DMS114 treated with DMSO at 0.1 percent for 48 hours (cell line): ENCODE measurements around the gene MEIOSIN.
"Not testable (repeated sequence)": the region's sequence is repeated elsewhere in the genome, so short reads cannot be mapped to it uniquely, and the experiment has no call there.

Experiments
- DNase-seq: peaks from one replicate; lab custom pipeline; 2025; ENCODE audit not compliant: unreplicated experiment; lab: John Stamatoyannopoulos, UW

MEIOSIN gene

DNA sequence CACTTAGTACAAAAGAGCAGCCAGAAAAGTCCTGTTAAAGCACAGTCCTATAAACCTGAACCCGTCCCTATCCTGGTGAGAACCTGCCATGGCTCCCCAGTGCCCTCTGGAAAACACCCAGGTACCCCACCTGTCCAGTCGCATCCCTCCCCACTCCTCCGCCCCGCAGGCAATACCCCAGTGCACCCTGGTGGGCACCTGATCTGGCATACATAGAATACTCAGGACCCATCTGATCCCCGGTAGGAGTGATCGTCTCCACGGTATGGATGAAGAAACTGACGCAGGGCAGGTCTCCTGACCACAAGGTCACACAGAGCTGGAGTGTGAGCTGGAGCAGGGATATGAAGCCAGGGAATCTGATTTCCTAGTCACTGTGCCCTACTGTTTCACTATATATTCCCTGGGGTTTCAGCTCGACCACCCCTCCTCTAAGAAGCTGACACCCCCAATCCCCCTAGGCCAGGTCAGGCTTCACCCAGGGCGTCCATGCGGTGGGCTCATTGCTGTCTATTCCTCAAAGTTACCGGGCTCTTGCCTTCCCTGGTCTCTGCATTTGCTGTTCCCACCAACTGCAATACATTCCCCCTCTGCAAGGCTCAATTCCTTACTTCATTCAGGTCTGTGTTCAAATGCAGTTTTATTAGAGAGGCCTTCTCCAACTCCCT lies 15.1 kb upstream of the MEIOSIN start:
- no peak for DNase-seq

DNA sequence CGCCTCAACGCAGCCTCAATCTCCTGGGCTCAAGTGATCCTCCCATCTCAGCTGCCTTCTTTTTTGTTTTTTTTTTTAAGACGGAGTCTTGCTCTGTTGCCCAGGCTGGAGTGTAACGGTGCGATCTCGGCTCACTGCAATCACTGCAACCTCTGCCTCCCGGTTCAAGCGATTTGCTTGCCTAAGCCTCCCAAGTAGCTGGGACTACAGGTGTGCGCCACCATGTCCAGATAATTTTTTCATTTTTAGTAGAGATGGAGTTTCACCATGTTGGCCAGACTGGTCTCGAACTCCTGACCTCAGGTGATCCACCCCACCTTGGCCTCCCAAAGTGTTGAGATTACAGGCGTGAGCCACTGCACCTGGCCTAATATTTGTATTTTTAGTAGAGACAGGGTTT lies 13.2 kb upstream of the MEIOSIN start:
- not testable (repeated sequence) for DNase-seq

DNA sequence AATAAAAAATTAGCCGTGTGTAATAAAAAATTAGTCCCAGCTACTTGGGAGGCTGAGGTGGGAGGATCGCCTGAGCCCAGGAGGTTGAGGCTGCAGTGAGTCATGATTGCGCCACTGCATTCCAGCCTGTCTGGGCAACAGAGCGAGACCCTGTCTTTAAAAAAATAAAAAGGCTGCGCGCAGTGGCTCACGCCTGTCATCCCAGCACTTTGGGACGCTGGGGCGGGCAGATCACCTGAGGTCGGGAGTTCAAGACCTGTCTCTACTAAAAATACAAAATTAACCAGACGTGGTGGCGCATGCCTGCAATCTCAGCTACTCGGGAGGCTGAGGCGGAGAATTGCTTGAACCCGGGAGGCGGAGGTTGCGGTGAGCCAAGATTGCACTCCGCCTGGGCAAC lies 4.6 kb upstream of the MEIOSIN start:
- not testable (repeated sequence) for DNase-seq

DNA sequence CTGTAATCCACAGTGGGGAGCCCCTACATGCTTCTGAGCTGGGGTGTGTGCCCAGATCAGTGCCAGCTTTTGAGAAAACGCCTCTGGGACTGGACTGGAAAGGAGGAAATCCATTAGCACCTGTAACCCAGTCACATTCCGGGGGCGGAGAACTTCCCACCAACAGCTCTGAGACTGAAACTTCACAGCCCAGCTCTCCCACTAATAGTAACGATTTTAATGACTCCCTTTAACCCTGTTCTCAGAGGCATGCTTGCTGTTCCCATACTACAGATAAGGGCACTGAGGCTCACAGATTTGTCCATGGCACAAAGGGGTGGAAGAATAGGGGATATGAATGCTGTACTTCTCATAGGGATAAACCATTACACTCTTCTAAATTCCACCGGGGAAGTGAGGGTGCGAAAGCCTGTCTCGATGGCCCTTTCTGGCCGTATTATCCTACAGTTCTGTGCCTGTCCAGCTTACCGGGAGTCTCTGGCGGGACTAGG lies 3.4 kb upstream of the MEIOSIN start:
- no peak for DNase-seq

DNA sequence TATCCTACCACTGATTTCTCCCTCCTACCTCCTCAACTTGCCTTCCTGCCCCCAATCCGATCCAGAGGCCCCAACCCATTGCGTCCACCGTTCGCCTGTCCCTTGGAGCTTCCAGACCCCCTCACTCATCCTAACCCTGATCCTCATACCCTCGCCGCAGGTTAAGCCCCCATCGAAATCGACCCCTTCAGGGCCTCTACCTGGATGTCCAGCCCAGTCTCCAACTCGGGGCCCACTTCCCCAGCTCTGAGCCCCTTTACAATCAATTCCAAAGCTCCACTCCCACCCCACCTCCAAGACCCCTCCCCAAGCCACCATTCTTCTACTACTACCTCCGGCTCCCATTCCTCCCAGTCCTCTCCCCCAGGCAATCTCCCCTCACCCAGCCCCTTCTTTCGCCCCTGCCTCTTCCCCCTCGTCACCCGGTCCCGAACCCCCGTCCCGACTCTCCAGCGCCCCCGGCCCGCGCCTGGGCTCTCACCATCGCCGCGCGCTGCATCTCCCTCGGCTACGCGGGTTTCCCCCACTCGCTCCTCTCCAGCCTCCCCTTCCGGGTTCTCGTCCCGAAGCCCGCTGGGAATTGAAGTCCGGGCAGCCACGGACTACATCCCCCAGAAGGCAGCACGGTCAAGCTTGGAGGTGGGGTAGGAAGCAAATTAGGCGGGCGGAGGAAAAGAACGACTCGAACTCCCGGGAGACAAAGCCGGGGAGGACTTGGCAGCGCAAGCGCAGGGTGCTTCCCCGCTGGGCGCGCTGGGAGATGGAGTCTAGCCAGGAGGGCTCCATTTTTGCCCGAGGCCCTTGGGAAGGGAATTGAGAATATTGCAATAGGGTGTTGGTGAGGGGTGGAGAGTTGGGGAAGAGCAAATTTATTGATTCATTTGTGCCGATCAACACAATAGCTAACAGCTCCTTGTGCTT lies 2.6 kb upstream of the MEIOSIN start, which contains the start of gene FBXO46:
TSS of gene FBXO46 (minus strand) at position 529 of the 921 bp plus-strand sequence. CDS start 17,401 bp downstream, outside the sequence.
- peak; percentile 91 for DNase-seq

DNA sequence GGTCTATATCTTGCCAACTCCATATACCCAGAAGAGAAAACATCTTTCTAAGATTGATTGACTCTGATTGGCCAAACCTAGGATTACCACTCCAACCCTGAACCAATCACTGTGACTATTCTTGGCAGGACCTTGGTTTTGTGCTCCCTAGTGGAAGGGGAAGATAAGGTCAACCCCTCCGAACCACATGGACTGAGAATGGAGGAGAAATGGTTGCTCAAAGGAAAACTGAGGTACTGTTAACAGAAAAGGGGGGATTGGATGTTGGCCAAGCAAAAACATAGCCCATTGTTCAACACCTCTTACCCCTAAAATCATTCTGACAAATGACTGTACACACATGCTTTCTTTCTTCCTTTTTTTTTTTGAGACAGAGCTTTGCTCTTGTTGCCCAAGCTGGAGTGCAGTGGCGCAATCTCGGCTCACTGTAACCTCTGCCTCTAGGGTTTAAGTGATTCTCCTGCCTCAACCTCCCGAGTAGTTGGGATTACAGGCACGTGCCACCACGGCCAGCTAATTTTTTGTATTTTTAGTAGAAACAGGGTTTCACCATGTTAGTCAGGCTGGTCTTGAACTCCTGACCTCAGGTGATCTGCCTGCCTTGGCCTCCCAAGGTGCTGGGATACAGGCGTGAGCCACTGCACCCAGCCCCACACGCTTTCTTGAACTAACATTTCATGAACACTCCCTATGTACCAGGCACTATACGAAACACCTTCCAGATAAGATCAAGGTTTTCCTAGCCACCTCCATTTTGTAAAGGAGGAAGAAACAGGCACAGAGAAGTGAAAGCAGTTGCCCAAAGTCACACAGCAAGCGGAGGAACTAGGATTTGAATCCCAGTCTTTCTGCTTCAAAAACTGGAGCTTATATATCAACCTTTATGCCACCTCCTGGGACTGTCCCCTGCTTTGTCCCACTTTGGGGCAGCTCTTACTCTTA lies 6.5 kb downstream of the MEIOSIN start:
- DNase-seq, result no peak

DNA sequence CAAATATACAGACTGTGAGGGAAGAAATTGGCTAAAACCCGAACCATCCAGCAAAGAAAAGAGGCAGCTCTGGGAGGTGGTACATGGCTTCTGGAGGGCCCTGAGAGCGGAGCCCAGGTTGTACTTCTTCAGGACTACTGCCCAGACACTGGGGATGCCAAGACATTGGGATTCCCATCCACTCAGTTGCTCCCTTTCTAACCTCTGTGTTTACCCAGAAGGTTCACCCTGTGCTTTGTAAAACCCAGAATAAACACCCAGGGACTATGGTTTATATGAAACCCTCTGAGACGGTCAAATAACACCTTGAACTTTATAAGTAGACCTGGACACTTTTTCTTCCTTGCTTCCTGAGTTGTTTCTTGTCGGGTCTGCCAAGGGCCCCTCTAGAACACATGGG lies 9.7 kb downstream of the MEIOSIN start:
- no peak for DNase-seq

DNA sequence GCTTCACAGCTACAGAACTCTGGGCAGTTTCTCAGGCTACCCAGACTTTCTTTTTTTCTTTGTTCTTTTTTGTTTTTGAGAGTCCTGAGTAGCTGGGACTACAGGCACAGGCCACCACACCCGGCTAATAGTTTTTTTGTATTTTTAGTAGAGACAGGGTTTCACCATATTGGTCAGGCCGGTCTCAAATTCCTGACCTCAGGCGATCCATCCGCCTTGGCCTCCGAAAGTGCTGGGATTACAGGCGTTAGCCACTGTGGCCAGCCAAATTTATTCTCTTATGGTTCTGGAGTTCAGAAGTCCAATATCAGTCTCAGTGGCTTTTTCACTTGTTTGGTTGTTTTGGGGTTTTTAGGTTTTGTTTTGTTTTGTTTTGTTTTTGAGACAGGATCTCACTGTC lies 12.4 kb downstream of the MEIOSIN start:
- DNase-seq, result no peak

DNA sequence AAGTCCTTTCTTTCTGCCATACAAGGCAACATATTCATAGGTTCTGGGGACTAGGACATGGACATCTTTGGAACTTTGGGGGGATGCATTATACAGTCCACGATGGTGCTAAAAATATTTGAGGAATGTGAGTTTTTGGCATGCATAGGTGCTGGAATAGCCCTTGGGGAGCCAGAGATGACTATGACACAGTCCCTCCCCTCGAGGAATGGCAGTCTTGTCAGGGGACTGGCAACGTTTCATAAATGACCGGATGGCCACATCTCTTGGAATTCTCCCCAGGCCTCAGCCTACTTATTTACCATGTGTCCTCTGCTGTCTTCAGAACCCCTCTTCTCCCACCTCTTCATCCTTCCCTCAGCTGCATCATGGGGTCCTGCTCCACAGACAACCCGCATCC lies 13.6 kb downstream of the MEIOSIN start:
- no peak for DNase-seq

DNA sequence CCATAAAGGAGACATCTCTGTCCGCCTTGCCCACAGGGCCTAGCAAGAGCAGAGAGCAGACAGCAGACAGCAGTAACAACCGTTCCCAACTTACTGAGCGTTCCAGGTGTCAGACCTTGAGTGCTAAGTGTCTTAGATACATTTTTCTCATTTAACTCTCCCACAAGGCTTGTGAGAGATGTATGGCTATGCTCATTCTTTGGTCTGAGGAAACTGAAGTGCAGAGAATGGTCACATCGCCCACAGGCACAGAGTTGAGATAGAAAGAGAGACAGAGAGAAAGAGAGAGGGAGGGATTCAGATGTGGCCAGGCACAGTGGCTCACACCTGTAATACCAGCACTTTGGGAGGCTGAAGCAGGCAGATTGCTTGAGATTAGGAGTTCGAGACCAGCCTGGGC lies 14.3 kb downstream of the MEIOSIN start:
- DNase-seq, result no peak

DNA sequence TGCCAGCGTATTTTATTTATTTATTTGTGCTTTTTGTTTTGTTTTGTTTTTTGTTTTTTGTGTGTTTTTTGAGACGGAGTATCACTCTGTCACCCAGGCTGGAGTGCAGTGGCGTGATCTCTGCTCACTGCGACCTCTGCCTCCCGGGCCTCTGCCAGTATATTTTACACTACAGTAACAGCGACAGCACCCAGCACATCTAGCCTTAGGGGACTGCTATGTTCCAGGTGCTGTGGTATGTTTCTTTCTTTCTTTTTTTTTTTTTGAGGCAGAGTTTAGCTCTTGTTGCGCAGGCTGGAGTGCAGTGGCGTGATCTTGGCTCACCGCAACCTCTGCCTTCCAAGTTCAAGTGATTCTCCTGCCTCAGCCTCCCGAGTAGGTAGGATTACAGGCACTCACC lies 18.2 kb downstream of the MEIOSIN start:
- not testable (repeated sequence) for DNase-seq

DNA sequence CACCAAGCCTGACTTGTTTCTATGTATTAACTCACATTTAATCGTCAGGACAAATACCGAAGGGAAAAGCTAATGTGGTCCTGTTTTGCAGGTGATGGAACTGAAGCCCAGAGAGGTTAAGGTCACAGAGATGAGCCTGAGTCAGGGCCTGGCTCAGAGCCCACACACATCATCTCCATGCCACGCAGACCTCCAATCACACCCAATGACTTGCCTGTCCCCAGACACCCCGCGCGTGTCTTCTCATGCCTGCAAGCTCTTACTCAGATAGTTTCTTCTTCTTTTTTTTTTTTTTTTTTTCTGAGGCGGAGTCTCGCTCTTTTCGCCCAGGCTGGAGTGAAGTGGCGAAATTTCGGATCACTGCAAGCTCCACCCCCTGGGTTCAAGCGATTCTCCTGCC lies 19.4 kb downstream of the MEIOSIN start:
- DNase-seq, result no peak

DNA sequence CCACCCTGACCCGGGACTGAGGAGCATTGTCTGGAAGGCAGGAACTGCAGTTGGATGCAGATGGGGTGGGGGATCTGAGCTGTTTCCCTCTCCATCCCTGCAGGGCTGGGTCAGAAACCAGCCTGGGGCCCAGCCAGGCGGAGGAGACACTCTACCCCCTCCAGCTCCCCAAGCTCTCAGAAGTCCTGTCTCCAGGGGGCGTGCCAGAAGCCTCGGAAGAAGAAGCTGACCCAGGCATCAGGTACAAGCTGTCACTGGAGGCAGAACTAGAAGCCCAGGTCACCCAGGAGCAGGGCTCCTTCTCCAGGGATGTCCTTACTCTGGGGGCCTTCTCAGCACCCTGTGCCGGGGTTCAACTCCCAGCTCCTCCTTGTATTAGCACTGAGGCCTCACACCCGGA lies 20.3 kb downstream of the MEIOSIN start:
- no peak for DNase-seq

DNA sequence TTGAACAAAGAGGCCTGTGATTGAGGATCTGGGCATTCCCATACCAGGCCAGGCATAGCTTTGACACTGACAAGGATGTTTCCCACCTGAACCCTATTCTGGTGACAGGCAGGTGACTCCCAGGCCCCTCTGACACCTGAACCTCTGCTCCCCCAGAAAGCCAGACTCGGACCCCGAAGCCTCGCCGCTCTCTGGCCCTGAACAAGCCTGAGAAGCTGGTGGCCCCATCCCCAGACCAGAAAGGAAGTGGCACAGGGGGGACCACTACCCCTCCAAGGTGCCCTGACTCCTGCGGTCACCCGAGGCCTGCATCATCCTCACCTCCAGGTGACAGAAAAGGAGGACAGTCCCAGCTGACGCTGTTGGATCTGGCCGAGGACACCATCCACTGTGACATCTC lies 21.1 kb downstream of the MEIOSIN start:
- DNase-seq, result no peak

DNA sequence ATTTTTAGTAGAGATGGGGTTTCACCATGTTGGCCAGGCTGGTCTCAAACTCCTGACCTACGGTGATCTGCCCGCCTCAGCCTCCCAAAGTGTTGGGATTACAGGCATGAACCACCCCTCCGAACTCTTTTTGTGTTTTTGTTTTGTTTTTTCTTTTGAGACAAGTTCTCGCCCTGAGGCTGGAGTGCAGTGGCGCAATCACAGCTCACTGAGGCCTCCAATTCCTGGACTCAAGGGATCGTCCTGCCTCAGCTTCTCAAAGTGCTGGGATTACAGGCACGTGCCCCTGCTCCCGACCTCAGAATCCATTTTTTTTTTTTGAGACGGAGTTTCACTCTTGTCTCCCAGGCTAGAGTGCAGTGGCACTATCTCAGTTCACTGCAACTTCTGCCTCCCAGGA lies 24.5 kb downstream of the MEIOSIN start:
- no peak for DNase-seq

DNA sequence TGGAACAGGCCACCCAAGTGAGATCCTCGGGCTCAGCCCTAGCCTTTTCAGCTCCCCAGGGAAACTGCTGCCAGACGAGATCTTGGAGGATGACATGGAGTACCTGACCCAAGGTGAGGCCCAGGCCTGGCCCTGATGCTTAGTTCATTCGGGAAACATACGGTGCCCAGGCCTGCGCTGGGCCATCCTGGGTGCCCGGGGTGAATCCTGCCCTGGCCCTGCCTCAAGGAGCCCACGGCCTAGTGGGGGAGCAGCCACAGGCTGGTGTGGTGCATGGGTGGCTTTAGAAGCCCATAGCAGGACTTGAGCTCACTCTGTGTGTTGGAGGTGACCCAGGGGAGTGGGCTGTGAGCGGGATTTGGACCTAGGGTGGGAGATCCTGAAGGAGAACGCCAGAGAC lies 25.7 kb downstream of the MEIOSIN start:
- DNase-seq, result no peak

DNA sequence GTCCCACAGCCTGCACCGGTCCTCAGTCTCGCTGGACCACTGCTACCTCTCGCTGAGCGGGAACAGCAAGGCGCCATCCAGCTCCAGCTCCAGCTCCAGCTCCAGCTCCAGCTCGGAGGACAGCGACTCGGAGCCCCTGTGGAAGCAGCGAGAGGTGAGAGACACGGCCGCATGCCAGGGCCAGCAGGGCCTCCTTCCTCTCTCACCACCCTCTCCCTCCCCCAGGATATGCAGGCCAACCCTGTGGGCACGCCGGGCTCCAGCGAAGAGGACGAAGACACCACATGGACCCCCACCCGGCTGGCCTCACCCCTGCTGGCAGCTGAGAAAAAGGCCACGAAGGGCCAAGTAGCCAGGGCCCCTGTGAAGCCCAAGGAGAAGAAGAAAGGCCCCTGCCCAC lies 28.5 kb downstream of the MEIOSIN start:
- no peak for DNase-seq

DNA sequence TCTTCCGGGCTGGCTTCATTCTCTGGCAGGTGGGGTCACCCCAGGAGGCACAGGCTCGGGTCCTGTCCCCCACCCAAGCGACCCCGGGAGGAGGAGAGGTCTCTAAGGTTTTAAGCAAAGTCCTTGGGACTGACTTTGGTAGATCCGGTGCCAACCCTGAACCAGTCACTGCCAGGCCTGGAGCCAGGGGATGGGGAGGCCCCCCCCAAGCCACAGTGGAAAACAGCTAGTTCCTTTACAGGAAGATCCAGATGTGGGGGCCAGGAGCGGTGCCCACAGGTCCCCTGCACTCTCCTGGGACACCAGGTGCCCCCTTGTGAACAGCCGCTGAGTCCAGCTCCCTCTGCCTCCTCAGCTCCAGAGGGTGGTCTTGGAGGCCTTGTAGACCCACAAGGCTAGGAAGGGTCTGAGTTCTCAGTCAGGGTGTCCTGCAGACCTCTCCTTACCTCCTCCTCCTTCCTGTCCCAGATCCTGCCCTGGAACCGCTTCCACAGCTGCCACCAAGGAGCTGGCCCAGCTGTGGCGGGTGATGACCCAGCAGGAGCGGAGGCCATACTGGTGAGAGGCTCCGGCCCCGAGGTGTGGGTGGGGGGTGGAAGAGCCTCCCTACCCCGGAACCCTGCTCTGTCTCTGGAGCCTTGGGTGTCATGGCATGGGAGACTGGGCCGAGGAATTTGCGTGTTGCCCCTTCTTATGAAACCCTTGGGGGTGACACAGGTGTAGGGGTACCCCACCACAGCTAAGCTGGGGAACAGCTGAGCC lies 29.8 kb downstream of the MEIOSIN start:
- no peak for DNase-seq

DNA sequence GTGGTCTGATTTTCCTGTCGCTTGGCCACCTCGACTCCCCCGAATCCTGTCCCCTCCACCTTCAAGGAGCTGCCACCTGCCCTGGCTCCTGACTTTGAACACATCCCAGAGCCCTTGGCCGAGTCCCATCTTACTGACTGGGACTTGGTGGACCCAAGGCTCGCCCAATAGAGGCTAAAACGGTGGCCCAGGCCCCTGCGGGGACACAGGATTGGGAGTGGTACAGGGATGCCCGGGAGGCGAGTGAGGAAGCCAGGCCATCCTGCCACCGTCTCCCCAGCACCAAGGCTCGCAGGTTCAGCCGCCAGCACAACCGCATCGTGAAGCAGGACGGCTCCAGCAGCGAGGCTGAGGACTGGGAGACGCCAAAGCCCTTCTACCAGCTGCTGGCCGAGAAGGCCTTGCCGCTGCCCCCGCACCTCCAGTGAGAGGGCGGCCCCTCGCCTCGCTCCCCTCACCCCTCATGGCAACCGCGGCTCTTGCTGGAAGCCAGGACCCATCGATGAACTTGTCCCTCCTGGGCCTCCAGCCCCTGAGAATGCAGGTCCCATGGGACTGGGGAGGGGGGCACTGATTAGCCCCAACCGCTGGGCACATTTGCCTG lies 30.6 kb downstream of the MEIOSIN start:
- no peak for DNase-seq

DNA sequence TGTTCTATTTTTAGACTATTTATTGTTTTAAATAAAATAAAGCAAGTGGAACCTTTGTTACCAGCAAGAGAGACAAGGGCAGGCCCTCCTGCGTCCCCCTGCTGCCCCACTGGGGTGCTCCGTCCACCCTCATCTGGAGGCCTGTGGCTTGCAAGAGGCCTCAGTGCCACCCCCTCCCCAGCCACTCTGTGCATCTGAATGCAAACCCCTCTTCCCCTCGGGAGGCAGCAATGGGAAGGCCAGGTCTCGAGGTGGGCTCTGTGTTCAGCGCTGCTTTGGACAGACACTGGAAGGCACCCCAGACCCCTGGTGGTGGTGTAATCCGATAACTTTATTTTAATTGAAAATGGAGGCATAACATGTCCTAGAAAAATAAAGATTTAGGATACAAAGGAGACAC lies 31.2 kb downstream of the MEIOSIN start:
- no peak for DNase-seq
